K562 (cell line): ENCODE measurements around the gene KRTAP10-8. TPM values are rescaled to one million over a fixed set of nuclear protein-coding genes. Genes with fewer than 3 reads are reported as not detected.

Source experiments
- BACH1 ChIP-seq: fragments of 200-800 bp; sonication (Bioruptor generic); IDR thresholded peaks from 2 replicates; pipeline ENCODE4 v1.6.1; 2016; ENCODE audit warnings: missing genetic modification characterization, missing compliant biosample characterization
- BCOR ChIP-seq: fragments of 450-650 bp; IDR thresholded peaks from 2 replicates; pipeline ENCODE4 v1.6.1; 2016
- BRD4 ChIP-seq: fragments of 200-600 bp; sonication (generic); IDR thresholded peaks from 2 replicates; pipeline ENCODE4 v1.6.1; 2017; ENCODE audit warnings: inconsistent platforms
- DPF2 ChIP-seq: fragments of 450-650 bp; IDR thresholded peaks from 2 replicates; pipeline ENCODE4 v1.6.1; 2016
- ELF1 ChIP-seq: fragments of 200-800 bp; sonication (Bioruptor generic); IDR thresholded peaks from 2 replicates; pipeline ENCODE4 v1.6.1; 2016; ENCODE audit warnings: missing genetic modification characterization, missing compliant biosample characterization
- MTA3 ChIP-seq: fragments of 450-650 bp; formaldehyde crosslinking; IDR thresholded peaks from 2 replicates; pipeline ENCODE4 v1.6.1; 2017; ENCODE audit warnings: mild to moderate bottlenecking, borderline replicate concordance
- NFRKB ChIP-seq: fragments of 450-650 bp; IDR thresholded peaks from 2 replicates; pipeline ENCODE4 v1.6.1; 2016; ENCODE audit warnings: low read depth
- RFX5 ChIP-seq: IDR thresholded peaks from 2 replicates; pipeline ENCODE4 v1.6.1; 2011; ENCODE audit warnings: low read depth, mild to moderate bottlenecking, improper control_type of control experiment, low read length
- SLC30A9 ChIP-seq: fragments of 250-450 bp; sonication (Bioruptor Pico); IDR thresholded peaks from 2 replicates; pipeline ENCODE4 v1.8.0; 2022; ENCODE audit warnings: mild to moderate bottlenecking, moderate library complexity
- SREBF1 ChIP-seq: fragments of 150-350 bp; IDR thresholded peaks from 2 replicates; pipeline ENCODE4 v1.6.1; 2014; ENCODE audit warnings: antibody characterized with exemption, low read depth, low read length, borderline replicate concordance
- YBX1 ChIP-seq: fragments of 450-650 bp; IDR thresholded peaks from 2 replicates; pipeline ENCODE4 v1.7.1; 2016; ENCODE audit warnings: mild to moderate bottlenecking
- ZNF644 ChIP-seq: fragments of 200-800 bp; sonication (Bioruptor generic); IDR thresholded peaks from 2 replicates; pipeline ENCODE4 v1.6.1; 2016; ENCODE audit warnings: low read depth, missing genetic modification characterization, missing compliant biosample characterization
- ZNF717 ChIP-seq: fragments of 250-450 bp; sonication (Bioruptor Pico); IDR thresholded peaks from 2 replicates; pipeline ENCODE4 v1.5.0; 2021
- polyA plus RNA-seq, 8 experiments: library from polyadenylated mRNA; depleted of rRNA in 4 of 8; stranded (reverse) in 5 of 8; unstranded in 3 of 8; fragments of >200 nt; fragmentation: Nextera tagmentation in 2 of 8; fragmentation: Illumina TruSeq in 1 of 8; extraction: Ambion mirVana in 2 of 8; extraction: Trizol in 1 of 8; gene quantifications; 2 replicates each; pipeline versions ENCODE4 v1.2.1 to v1.2.3, GENCODE V29; 2011 to 2014; ENCODE audit warnings: inconsistent platforms in 1 of 8, missing spikeins in 1 of 8
- total RNA-seq, 7 experiments: library from RNA; depleted of rRNA in 6 of 7; stranded (reverse); fragments of >200 nt in 6 of 7; fragmentation: Illumina TruSeq in 2 of 7; extraction: Trizol in 2 of 7; gene quantifications; 2 replicates each; pipeline versions ENCODE4 v1.2.1 to v1.2.3, GENCODE V29; 2011 to 2021; ENCODE audit warnings: low replicate concordance in 1 of 7
- TF ChIP-seq, protein P1 (sequence below): sonication (generic); formaldehyde crosslinking; IDR thresholded peaks from 2 replicates; pipeline ENCODE4 v1.8.1; 2022; ENCODE audit warnings: missing genetic modification reagents
- TF ChIP-seq, protein P2 (sequence below): IDR thresholded peaks from 2 replicates; pipeline ENCODE4 v1.6.1; 2012; ENCODE audit warnings: low read depth, low read length, improper control_type of control experiment, borderline replicate concordance
- TF ChIP-seq, protein P3 (sequence below): fragments of 450-650 bp; IDR thresholded peaks from 2 replicates; pipeline ENCODE4 v1.6.1; 2018; ENCODE audit not compliant: partially characterized antibody
- TF ChIP-seq, protein P4 (sequence below), 2 experiments: IDR thresholded peaks in 1 of 2; conservative IDR thresholded peaks in 1 of 2; 2 replicates each; pipeline ENCODE4 v1.6.1; 2016; ENCODE audit warnings: low read depth in 2 of 2, mild to moderate bottlenecking in 1 of 2, missing compliant biosample characterization in 1 of 2, missing genetic modification characterization in 1 of 2, moderate library complexity in 1 of 2

KRTAP10-8 gene
- total and polyA plus RNA-seq, 9 of the 15 experiments (the other 6 are each of a cell fraction or from before 2014, with no cell fraction given): not detected

DNA sequence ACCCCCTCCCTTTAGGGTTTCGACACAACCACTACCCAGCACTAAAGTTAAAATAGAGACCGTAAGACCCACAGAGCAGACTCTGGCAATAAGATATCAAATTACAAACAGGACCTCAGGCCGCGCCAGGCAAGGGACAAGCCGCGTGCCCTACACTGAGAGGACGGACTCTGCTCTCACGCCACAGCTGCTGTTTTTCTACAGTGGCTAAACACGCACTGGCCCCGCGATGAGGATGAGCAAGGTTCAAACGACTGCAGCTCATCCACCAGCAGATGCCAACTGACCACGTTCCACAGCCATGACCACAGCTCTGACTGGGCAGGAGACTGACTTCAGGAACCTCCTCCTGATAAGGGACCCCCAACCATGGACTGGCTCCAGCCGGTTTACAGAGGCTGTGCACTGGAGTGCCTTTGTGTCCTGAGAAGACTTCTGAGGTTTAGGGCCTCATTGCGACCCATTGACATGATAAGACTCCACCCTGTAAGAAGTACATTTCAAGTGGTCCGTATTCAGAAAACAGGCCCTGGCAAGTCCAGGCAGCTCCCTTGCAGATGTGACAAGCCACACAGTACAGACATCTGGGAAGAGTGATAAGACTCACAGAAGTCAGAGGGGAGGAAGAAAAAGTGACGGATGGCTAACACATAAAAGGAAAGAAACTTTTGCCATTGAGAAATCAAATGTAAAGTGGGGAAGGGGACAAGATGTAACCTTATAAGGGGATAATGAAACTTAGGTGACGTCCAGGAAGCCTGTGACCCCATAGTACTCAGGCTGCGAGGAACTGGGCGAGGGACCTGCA is 18.1 kb upstream of the KRTAP10-8 start (continued):
- TF ChIP-seq, protein P1, sequence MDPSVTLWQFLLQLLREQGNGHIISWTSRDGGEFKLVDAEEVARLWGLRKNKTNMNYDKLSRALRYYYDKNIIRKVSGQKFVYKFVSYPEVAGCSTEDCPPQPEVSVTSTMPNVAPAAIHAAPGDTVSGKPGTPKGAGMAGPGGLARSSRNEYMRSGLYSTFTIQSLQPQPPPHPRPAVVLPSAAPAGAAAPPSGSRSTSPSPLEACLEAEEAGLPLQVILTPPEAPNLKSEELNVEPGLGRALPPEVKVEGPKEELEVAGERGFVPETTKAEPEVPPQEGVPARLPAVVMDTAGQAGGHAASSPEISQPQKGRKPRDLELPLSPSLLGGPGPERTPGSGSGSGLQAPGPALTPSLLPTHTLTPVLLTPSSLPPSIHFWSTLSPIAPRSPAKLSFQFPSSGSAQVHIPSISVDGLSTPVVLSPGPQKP (CRISPR knock-in tag): no peak
- TF ChIP-seq YBX1: no peak
- TF ChIP-seq, protein P2, sequence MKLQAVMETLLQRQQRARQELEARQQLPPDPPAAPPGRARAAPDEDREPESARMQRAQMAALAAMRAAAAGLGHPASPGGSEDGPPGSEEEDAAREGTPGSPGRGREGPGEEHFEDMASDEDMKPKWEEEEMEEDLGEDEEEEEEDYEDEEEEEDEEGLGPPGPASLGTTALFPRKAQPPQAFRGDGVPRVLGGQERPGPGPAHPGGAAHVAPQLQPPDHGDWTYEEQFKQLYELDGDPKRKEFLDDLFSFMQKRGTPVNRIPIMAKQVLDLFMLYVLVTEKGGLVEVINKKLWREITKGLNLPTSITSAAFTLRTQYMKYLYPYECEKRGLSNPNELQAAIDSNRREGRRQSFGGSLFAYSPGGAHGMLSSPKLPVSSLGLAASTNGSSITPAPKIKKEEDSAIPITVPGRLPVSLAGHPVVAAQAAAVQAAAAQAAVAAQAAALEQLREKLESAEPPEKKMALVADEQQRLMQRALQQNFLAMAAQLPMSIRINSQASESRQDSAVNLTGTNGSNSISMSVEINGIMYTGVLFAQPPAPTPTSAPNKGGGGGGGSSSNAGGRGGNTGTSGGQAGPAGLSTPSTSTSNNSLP: 0 out of 2 replicates have a peak, but pooled peaks have one; percentile 52
- TF ChIP-seq ELF1 (tag): no peak
- no peak for TF ChIP-seq SREBF1
- TF ChIP-seq, protein P3, sequence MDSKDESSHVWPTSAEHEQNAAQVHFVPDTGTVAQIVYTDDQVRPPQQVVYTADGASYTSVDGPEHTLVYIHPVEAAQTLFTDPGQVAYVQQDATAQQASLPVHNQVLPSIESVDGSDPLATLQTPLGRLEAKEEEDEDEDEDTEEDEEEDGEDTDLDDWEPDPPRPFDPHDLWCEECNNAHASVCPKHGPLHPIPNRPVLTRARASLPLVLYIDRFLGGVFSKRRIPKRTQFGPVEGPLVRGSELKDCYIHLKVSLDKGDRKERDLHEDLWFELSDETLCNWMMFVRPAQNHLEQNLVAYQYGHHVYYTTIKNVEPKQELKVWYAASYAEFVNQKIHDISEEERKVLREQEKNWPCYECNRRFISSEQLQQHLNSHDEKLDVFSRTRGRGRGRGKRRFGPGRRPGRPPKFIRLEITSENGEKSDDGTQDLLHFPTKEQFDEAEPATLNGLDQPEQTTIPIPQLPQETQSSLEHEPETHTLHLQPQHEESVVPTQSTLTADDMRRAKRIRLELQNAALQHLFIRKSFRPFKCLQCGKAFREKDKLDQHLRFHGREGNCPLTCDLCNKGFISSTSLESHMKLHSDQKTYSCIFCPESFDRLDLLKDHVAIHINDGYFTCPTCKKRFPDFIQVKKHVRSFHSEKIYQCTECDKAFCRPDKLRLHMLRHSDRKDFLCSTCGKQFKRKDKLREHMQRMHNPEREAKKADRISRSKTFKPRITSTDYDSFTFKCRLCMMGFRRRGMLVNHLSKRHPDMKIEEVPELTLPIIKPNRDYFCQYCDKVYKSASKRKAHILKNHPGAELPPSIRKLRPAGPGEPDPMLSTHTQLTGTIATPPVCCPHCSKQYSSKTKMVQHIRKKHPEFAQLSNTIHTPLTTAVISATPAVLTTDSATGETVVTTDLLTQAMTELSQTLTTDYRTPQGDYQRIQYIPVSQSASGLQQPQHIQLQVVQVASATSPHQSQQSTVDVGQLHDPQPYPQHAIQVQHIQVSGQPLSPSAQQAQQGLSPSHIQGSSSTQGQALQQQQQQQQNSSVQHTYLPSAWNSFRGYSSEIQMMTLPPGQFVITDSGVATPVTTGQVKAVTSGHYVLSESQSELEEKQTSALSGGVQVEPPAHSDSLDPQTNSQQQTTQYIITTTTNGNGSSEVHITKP: peak; percentile 89
- TF ChIP-seq DPF2: peak; percentile 95
- TF ChIP-seq, protein P4, sequence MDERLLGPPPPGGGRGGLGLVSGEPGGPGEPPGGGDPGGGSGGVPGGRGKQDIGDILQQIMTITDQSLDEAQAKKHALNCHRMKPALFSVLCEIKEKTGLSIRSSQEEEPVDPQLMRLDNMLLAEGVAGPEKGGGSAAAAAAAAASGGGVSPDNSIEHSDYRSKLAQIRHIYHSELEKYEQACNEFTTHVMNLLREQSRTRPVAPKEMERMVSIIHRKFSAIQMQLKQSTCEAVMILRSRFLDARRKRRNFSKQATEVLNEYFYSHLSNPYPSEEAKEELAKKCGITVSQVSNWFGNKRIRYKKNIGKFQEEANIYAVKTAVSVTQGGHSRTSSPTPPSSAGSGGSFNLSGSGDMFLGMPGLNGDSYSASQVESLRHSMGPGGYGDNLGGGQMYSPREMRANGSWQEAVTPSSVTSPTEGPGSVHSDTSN (CRISPR knock-in tag; IDR thresholded peaks at IDR 0.05; ENCODE audit: low read depth): no peak; the same call in 1 of the 2 replicates
- TF ChIP-seq, protein P4 (tag; conservative IDR thresholded peaks at IDR 0.05; ENCODE audit: low read depth): peak; percentile 94
- TF ChIP-seq MTA3: peak; percentile 86
- no peak for TF ChIP-seq RFX5
- TF ChIP-seq SLC30A9 (CRISPR knock-in tag): no peak
- peak; percentile 81 for TF ChIP-seq BCOR
- TF ChIP-seq ZNF644 (tag): 0 out of 2 replicates have a peak, but pooled peaks have one; percentile 46
- TF ChIP-seq ZNF717 (CRISPR knock-in tag): no peak
- TF ChIP-seq BACH1 (tag): peak; percentile 46; the same call in 1 of the 2 replicates
- TF ChIP-seq BRD4: no peak
- peak; percentile 63; the same call in 1 of the 2 replicates for TF ChIP-seq NFRKB
